ENCODE data around the gene RCAN3. TPM values are rescaled to one million over a fixed set of nuclear protein-coding genes. Genes with fewer than 3 reads are reported as not detected.
"Not testable (repeated sequence)": the region's sequence is repeated elsewhere in the genome, so short reads cannot be mapped to it uniquely, and the experiment has no call there.

RCAN3 gene
- total RNA-seq, 1 experiment from 2014 or later = 25.6 TPM

GRCh38 chr1:24486331-24487065 lies 16.1 kb upstream of the RCAN3 start:
- no peaks in the 10 kb centered on the region for H3K4me1 ChIP-seq (ENCODE audit: insufficient read depth, low read length)
- H3K36me3 ChIP-seq (ENCODE audit: low read depth, low read length) = no peaks in the 10 kb centered on the region
- H3K9ac ChIP-seq (ENCODE audit: low read length) = no peak overlapping the region
- no peaks in the 10 kb centered on the region for H3K79me2 ChIP-seq (ENCODE audit: low read length)
- BruUV-seq (replicated peaks) = no TSS peak
- CTCF ChIA-PET = interaction anchor here (0.7 kb wide), 1 partner anchor 13 kb away, joined by 4 read pairs; no protein-coding TSS in a partner anchor
- H3K4me3 ChIP-seq (ENCODE audit: low read length) = no peak overlapping the region
- H2AFZ ChIP-seq (ENCODE audit: low read length) = no peak overlapping the region
- H3K27me3 ChIP-seq (ENCODE audit: low read length) = no peaks in the 10 kb centered on the region
- H3K27ac ChIP-seq (ENCODE audit: low read length) = no peak overlapping the region
- no peaks in the 10 kb centered on the region for H4K20me1 ChIP-seq (ENCODE audit: low read length)
- POLR2A ChIA-PET (ENCODE audit: unreplicated experiment) = no interaction called here
- no peak for TF ChIP-seq EZH2phosphoT487 (IDR thresholded peaks at IDR 0.05; ENCODE audit: borderline replicate concordance, low read length)
- no peak for TF ChIP-seq CTCF (conservative IDR thresholded peaks at IDR 0.05; ENCODE audit: low read depth, low read length)
- no peak for TF ChIP-seq EZH2 (IDR thresholded peaks at IDR 0.05; ENCODE audit: low read length, unreplicated experiment)
- DNase-seq (no peak), ATAC-seq (no peak)
- H3K4me2 ChIP-seq (ENCODE audit: low read length) = no peak overlapping the region
- no peaks in the 10 kb centered on the region for H3K9me3 ChIP-seq (ENCODE audit: low read length)
- intact Hi-C loops (cut with micrococcal nuclease) = no loop called here
- no peaks in the 10 kb centered on the region for H3F3A ChIP-seq (ENCODE audit: low read length, unreplicated experiment)
- no peaks in the 10 kb centered on the region for H3K9me2 ChIP-seq (replicated peaks; ENCODE audit: low read length)

GRCh38 chr1:24487455-24487854 lies 15.2 kb upstream of the RCAN3 start:
- Histone ChIP-seq H3K27ac (ENCODE audit: low read length) (no peak overlapping the region), H3K9me2 (replicated peaks; ENCODE audit: low read length) (no peaks in the 10 kb centered on the region), H3F3A (ENCODE audit: low read length, unreplicated experiment) (no peaks in the 10 kb centered on the region), H2AFZ (ENCODE audit: low read length) (no peak overlapping the region), H4K20me1 (ENCODE audit: low read length) (no peaks in the 10 kb centered on the region), H3K79me2 (ENCODE audit: low read length) (no peaks in the 10 kb centered on the region), H3K27me3 (ENCODE audit: low read length) (no peaks in the 10 kb centered on the region), H3K4me2 (ENCODE audit: low read length) (no peak overlapping the region), H3K9ac (ENCODE audit: low read length) (no peak overlapping the region), H3K9me3 (ENCODE audit: low read length) (no peaks in the 10 kb centered on the region), H3K4me1 (ENCODE audit: insufficient read depth, low read length) (no peaks in the 10 kb centered on the region), H3K4me3 (ENCODE audit: low read length) (no peak overlapping the region), H3K36me3 (ENCODE audit: low read depth, low read length) (no peaks in the 10 kb centered on the region)
- no peak for DNase-seq
- BruUV-seq (replicated peaks) = no TSS peak
- ChIA-PET POLR2A (ENCODE audit: unreplicated experiment) (no interaction called here), CTCF (no interaction called here)
- TF ChIP-seq CTCF (conservative IDR thresholded peaks at IDR 0.05; ENCODE audit: low read depth, low read length) (no peak), EZH2phosphoT487 (IDR thresholded peaks at IDR 0.05; ENCODE audit: borderline replicate concordance, low read length) (no peak), EZH2 (IDR thresholded peaks at IDR 0.05; ENCODE audit: low read length, unreplicated experiment) (no peak)
- no peak for ATAC-seq
- intact Hi-C loops (cut with micrococcal nuclease) = no loop called here

GRCh38 chr1:24488159-24488558 lies 14.5 kb upstream of the RCAN3 start:
- DNase-seq; H3K4me3 ChIP-seq (ENCODE audit: low read length); H3K4me1 ChIP-seq (ENCODE audit: insufficient read depth, low read length); H3K79me2 ChIP-seq (ENCODE audit: low read length); intact Hi-C loops (cut with micrococcal nuclease); H3K27me3 ChIP-seq (ENCODE audit: low read length); H3K9ac ChIP-seq (ENCODE audit: low read length); CTCF ChIA-PET; H3K27ac ChIP-seq (ENCODE audit: low read length); POLR2A ChIA-PET (ENCODE audit: unreplicated experiment); H2AFZ ChIP-seq (ENCODE audit: low read length); H3K9me2 ChIP-seq (replicated peaks; ENCODE audit: low read length); BruUV-seq (replicated peaks); ATAC-seq; H3F3A ChIP-seq (ENCODE audit: low read length, unreplicated experiment); H3K9me3 ChIP-seq (ENCODE audit: low read length); H3K4me2 ChIP-seq (ENCODE audit: low read length); H3K36me3 ChIP-seq (ENCODE audit: low read depth, low read length); H4K20me1 ChIP-seq (ENCODE audit: low read length): not testable (repeated sequence)

Measured in PC-3 (cell line).